ENCODE data around the gene DENND1A. TPM values are rescaled to one million over a fixed set of nuclear protein-coding genes. Genes with fewer than 3 reads are reported as not detected.
"Not testable (repeated sequence)": the region's sequence is repeated elsewhere in the genome, so short reads cannot be mapped to it uniquely, and the experiment has no call there.

Gene DENND1A
- total RNA-seq, 2 experiments from 2014 or later: 21.9 to 23.3 TPM

GRCh38 chr9:123947326-123947725 is 17.4 kb upstream of the DENND1A start:
- H3K4me1 Mint-ChIP-seq (ENCODE audit: low read depth): no peaks in the 10 kb centered on the region
- TF ChIP-seq CTCF (IDR thresholded peaks at IDR 0.05): no peak
- CTCF ChIA-PET: interaction anchor here (0.8 kb wide), 1 partner anchor 94 kb away, joined by 3 read pairs; no protein-coding TSS in a partner anchor
- H3K27ac Mint-ChIP-seq: no peak overlapping the region
- H3K9me3 Mint-ChIP-seq: no peaks in the 10 kb centered on the region
- no peak for ATAC-seq
- H3K27me3 Mint-ChIP-seq: peaks cover 5% of the 10 kb centered on the region
- no peak for DNase-seq
- no peaks in the 10 kb centered on the region for H3K36me3 Mint-ChIP-seq (ENCODE audit: low read depth)
- intact Hi-C loops (cut with micrococcal nuclease): no loop called here
- no peak overlapping the region for H3K4me3 Mint-ChIP-seq
- POLR2A ChIA-PET: no interaction called here

GRCh38 chr9:123946101-123946821 is 16.3 kb upstream of the DENND1A start:
- no peak overlapping the region for H3K27ac Mint-ChIP-seq
- no peak overlapping the region for H3K4me3 Mint-ChIP-seq
- peaks cover 2% of the 10 kb centered on the region for H3K27me3 Mint-ChIP-seq
- no peak for ATAC-seq
- CTCF ChIA-PET: interaction anchor here (1.0 kb wide), 1 partner anchor 12 kb away, joined by 3 read pairs; no protein-coding TSS in a partner anchor
- H3K4me1 Mint-ChIP-seq (ENCODE audit: low read depth): no peaks in the 10 kb centered on the region
- POLR2A ChIA-PET: interaction anchor here (0.6 kb wide), 1 partner anchor 419 kb away, joined by 3 read pairs; no protein-coding TSS in a partner anchor
- H3K9me3 Mint-ChIP-seq: no peaks in the 10 kb centered on the region
- no peak for TF ChIP-seq CTCF (IDR thresholded peaks at IDR 0.05)
- H3K36me3 Mint-ChIP-seq (ENCODE audit: low read depth): no peaks in the 10 kb centered on the region
- DNase-seq: no peak
- intact Hi-C loops (cut with micrococcal nuclease): no loop called here

- no peaks in the 10 kb centered on the region for H3K36me3 Mint-ChIP-seq (ENCODE audit: low read depth)
- no peaks in the 10 kb centered on the region for H3K27me3 Mint-ChIP-seq
- intact Hi-C loops (cut with micrococcal nuclease): no loop called here
- DNase-seq: no peak
- CTCF ChIA-PET: interaction anchor here (1.0 kb wide), 1 partner anchor 13 kb away, joined by 3 read pairs; no protein-coding TSS in a partner anchor
- no peak overlapping the region for H3K27ac Mint-ChIP-seq
- no peaks in the 10 kb centered on the region for H3K4me1 Mint-ChIP-seq (ENCODE audit: low read depth)
- no peak overlapping the region for H3K4me3 Mint-ChIP-seq
- POLR2A ChIA-PET: no interaction called here
- no peak for ATAC-seq
- TF ChIP-seq CTCF (IDR thresholded peaks at IDR 0.05): no peak
- H3K9me3 Mint-ChIP-seq: no peaks in the 10 kb centered on the region
Measured at GRCh38 chr9:123945532-123945931, 15.6 kb upstream of the DENND1A start.

GRCh38 chr9:123944464-123944863 is 14.5 kb upstream of the DENND1A start:
- H3K36me3 Mint-ChIP-seq (ENCODE audit: low read depth); H3K27me3 Mint-ChIP-seq: not testable (repeated sequence)

GRCh38 chr9:123943671-123944070 is 13.7 kb upstream of the DENND1A start:
- intact Hi-C loops (cut with micrococcal nuclease): no loop called here
- H3K4me3 Mint-ChIP-seq: no peak overlapping the region
- ChIA-PET CTCF (no interaction called here), POLR2A (no interaction called here)
- DNase-seq: no peak
- H3K27ac Mint-ChIP-seq: no peak overlapping the region
- H3K36me3 Mint-ChIP-seq (ENCODE audit: low read depth): no peaks in the 10 kb centered on the region
- H3K9me3 Mint-ChIP-seq: no peaks in the 10 kb centered on the region
- TF ChIP-seq CTCF (IDR thresholded peaks at IDR 0.05): no peak
- ATAC-seq: no peak
- peaks cover 6% of the 10 kb centered on the region for H3K27me3 Mint-ChIP-seq
- H3K4me1 Mint-ChIP-seq (ENCODE audit: low read depth): no peaks in the 10 kb centered on the region

More at GRCh38 chr9:123944464-123944863, 14.5 kb upstream of the DENND1A start:
- intact Hi-C loops (cut with micrococcal nuclease); POLR2A ChIA-PET; ATAC-seq; DNase-seq; CTCF ChIA-PET; H3K4me3 Mint-ChIP-seq; H3K27ac Mint-ChIP-seq; H3K9me3 Mint-ChIP-seq; H3K4me1 Mint-ChIP-seq (ENCODE audit: low read depth): not testable (repeated sequence)

All from activated CD8-positive, alpha-beta T cell treated with anti-CD3 and anti-CD28 coated beads for 36 hours (primary cell).